Stimulated activated CD4-positive, alpha-beta T cell treated with anti-CD3 and anti-CD28 coated beads, TNF-alpha, amount 100 ng/mL, for 48 hours (primary cell): ENCODE measurements around the gene SGTA.
"Not testable (repeated sequence)": the region's sequence is repeated elsewhere in the genome, so short reads cannot be mapped to it uniquely, and the experiment has no call there.

Experiments used
- DNase-seq, 3 donors: peaks; one replicate each; pipeline ENCODE4 v3.0.0-alpha.2; 2020; ENCODE audit warnings: low read depth in 3 of 3

SGTA gene

DNA sequence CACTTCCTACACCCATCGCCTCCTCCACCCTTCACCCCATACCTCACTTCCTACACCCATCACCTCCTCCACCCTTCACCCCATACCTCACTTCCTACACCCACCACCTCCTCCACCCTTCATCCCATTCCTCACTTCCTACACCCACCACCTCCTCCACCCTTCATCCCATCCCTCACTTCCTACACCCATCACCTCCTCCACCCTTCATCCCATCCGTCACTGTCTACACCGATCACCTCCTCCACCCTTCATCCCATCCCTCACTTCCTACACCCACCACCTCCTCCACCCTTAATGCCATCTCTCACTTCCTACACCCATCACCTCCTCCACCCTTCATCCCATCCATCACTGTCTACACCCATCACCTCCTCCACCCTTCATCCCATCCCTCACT is 69.9 kb downstream of the SGTA start:
- not testable (repeated sequence) for DNase-seq

DNA sequence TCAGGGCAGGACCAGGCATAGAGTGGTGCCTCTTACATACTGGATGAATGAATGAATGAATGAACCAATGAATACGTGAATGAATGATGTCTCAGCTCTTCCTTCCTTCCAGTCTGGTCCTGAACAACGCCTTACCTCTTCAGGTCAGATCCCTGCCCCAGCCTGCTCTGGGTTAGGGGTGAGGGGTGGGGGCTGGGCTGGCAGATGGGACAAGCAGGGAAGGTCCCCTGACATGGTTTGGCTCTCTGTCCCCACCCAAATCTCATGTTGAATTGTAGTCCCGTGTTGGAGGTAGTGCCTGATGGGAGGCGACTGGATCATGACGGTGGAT is 71.2 kb downstream of the SGTA start:
- no peak for DNase-seq

DNA sequence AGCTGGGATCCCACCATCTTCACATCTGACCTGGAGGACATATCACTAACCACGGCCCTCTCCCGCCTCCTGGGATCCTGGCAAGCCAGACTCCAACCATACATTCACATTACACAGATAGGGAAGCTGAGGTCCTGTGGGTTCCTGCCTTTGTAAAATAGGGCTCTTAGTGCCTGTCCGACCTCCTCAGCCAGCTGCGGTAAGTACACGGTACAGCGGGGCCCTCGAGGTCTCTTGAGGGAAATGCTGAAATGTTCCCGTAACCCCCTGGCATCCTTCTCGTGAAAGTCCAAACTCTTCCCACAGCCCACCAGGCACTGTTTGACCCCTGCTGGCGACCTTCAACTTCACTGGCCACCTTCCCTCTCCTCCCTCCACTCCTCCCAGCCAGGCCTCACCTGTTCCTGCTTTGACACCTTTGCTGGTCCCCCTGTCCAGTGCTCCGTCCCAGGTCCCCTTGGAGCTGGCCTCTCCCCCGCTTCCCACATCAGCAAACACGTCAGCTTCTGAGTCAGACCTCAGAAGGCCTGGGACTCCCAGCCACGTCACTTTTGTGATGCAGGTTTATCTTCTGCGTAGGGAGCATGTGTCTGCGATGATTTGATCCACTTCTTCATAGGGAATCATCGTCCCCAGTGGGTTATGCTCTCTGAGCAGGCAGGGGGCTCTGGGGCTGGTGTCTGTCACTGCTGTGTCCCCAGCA is 71.8 kb downstream of the SGTA start:
- no peak for DNase-seq

- no peak for DNase-seq
Measured at GRCh38 chr19:2706251-2706650, 76.8 kb downstream of the SGTA start.
